Left renal cortex interstitium (tissue), 4 donors: ENCODE data around the gene PTAFR. TPM values are rescaled to one million over a fixed set of nuclear protein-coding genes. Genes with fewer than 3 reads are reported as not detected.

ENCODE experiments used
- DNase-seq, 4 donors: peaks; one replicate each; pipeline ENCODE4 v3.0.0-alpha.2; 2013; ENCODE audit warnings: low read depth in 4 of 4, low spot score in 2 of 4, missing footprints in 1 of 4
- polyA plus RNA-seq, 4 donors: library from polyadenylated mRNA; unstranded; fragments of 120-200 nt; gene quantifications; one replicate each; pipeline ENCODE4 v1.2.1, GENCODE V29; 2013; ENCODE audit not compliant: insufficient read length in 4 of 4

PTAFR gene
- polyA plus RNA-seq, 4 donors, result 2.0 to 2.9 (median 2.4) TPM

DNA sequence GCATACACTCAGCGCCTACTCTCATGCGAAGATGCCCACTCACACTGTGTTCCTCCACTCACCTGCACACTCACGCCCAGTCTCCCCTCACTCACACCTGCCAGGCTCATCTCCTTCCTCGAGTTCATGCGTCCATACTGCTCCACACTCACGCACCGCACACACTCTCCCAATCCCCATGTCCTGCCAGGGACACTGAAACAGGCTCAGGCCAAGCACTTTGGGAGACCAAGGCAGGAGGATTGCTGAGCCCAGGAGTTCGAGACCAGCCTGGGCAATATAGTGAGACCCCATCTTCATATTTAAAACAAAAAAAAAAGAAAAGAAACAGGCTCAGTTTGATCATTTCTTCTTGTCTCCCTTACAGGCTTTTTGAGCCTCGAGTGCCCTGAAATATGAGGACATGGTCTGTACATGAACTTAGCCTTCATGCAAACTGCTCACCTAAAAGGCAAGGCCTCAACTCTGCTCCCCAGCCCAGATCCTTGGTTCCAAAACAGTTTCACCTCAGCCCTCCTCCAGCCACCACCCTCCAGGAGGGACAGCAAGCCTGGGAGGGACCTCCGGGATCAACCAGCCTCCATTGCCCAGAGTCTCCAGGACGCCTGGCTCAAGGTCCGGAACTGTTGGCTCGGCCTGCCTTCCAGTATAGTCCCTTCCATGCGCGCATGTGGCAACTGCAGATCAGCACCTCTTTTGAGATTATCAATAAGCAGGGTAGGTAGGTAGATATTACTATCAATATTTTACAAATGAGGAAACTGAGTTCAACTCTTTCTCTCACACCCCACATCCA, 2.4 kb upstream of the PTAFR start:
- no peak for DNase-seq

DNA sequence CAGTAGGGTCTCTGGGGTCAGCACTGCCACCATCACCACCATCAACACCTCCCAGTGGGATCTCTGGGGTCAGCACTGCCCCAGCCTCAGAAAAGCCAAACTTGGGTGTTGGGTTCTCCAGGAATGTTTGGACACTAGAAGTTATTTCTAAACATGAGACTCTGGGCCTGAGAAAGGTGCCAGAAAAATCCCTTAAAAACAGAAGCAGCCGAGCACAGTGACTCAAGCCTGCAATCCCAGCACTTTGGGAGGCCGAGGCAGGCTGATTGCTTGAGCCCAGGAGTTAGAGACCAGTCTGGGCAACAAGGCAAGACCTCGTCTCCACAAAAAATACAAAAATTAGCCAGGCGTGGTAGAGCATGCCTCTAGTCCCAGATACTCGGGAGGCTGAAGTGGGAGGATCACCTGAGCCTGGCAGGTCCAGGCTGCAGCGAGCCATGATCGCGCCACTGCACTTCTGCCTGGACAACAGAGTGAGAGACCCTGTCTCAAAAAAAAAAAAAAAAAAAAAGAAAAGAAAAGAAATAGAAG, 470 bp downstream of the PTAFR start:
- DNase-seq, result no peak

DNA sequence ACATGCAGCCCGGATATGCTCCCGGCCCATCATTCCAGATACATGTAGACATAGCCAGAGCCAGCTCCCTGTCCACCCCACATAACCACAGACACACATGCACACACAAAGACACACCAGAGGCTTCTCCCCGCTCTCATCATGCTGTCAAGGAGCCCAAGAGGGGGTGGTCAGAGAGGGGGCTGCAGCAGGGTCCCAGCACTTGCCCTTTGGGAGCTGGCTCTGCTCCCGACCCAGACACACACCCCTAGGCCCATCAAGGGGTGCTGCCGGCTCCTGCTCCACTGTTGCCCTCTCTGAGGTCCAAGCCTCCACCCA, 2.6 kb downstream of the PTAFR start:
- DNase-seq, result no peak

GRCh38 chr1:28173151-28173979, 3.1 kb downstream of the PTAFR start:
- no peak for DNase-seq

DNA sequence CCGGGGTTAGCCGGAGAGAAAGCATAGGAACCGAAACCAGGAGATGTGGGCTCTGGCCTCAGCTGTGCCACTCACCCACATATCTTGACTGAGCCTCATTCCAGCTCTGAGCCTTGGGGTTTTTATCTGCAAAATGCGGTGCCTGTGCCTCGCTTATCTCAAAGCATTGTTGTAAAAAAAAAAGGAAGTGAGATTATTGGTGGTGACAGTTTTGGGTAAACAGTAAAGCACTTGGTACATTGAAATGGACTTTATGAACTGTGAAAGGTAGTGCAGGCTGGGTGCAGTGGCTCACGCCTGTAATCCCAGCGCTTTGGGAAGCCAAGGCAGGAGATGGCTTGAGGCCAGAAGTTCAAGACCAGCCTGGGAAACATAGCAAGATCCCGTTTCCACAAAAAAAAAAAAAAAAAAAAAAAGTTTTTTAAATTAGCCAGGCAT, 3.8 kb downstream of the PTAFR start:
- DNase-seq, result no peak

- no peak for DNase-seq
Observed at GRCh38 chr1:28171246-28171645, 5.2 kb downstream of the PTAFR start.

GRCh38 chr1:28170001-28170596, 6.4 kb downstream of the PTAFR start:
- no peak for DNase-seq

DNA sequence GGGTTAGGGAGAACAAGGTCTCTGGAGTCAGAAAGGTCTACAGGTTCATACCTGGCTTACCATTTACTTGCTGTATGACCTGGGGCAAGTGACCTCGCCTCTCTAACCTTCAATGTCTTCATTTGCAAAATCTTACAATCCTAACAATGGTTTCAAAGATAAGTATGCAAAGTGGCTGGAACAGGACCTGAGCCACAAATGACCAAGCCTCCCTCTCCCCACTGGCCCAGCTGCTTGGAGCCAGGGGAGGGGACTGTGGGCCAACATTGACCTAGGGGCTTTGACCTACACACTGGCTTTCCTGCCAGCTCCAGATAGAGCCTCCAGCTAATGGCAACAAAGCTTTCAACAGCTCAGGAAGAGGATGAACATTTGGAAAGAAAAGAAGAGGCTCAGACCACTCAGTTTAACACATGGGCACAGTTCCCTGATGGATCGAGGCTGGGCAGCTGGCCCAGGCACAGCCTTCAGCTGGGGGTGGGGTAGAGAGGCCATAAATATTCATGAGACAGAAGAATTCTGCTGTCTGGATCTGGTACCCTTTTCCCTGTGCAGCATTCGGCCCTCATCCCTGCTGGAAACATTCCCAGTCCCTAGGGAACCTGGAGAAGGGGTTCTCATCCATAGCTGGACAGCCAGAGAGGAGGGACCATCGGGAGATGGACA, 12.9 kb downstream of the PTAFR start:
- DNase-seq, result no peak

GRCh38 chr1:28162151-28162550, 14.3 kb downstream of the PTAFR start:
- no peak for DNase-seq

- no peak for DNase-seq
Observed at GRCh38 chr1:28161751-28162150, 14.7 kb downstream of the PTAFR start.

GRCh38 chr1:28160782-28161266, 15.7 kb downstream of the PTAFR start:
- no peak for DNase-seq

- DNase-seq, result no peak
Observed at GRCh38 chr1:28159680-28160079, 16.8 kb downstream of the PTAFR start.

GRCh38 chr1:28159243-28159642, 17.2 kb downstream of the PTAFR start:
- no peak for DNase-seq

GRCh38 chr1:28157894-28158293, 18.6 kb downstream of the PTAFR start:
- no peak for DNase-seq

- no peak for DNase-seq
Observed at GRCh38 chr1:28156821-28157220, 19.7 kb downstream of the PTAFR start.

- no peak for DNase-seq
Observed at GRCh38 chr1:28155628-28156027, 20.9 kb downstream of the PTAFR start.

DNA sequence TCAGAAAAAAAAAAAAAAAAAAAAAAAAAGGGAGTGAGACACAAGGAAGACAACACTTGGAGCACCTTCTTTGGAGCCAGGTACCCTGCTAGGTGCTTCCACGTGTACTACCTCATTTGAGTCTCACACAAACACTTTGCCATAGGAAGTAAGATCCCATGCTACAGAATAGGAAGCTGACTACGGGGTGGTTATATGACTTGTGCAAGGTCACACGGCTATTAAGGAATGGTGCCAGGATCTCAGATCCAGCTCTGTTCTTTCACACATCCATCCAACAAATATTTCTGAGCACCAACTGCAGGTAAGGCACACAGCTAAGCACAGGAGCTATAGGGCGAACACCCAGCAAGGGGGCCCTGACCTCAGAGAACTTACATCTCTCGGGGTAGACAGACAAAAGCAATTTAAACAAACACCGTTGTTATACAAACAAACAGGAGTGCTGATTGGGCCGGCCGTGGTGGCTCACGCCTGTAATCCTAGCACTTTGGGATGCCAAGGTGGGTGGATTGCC, 22.4 kb downstream of the PTAFR start:
- DNase-seq, result no peak

DNA sequence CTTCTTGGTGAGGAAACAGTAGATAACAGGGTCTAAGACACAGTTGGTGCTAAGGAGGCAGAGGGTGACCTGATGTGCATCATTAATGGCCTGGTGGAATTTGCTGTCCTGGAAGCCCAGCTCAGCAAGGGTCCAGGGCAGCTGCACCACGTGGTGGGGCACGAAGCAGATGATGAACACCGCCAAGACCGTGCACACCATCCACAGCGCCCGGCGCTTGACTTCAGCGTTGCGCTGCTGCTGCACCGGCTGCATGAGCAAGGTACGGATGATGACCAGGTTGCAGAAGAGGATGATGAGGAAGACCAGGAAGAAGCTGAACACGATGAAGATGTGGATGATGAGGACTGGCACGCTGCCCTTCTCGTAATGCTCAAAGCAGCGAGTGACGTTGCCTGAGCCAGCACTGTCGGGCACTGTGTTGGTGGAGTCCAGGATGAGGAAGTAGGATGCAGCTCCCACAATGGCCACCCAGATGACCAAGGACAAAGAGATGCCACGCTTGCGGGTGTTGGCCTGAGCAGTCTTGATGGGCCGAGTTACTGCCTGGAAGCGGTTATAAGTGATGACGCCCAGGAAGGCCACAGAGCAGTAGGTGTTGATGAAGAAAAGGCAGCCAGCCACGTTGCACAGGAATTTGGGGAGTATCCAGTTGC, 26.2 kb downstream of the PTAFR start:
- no peak for DNase-seq

GRCh38 chr1:28148880-28149195, 27.7 kb downstream of the PTAFR start:
- DNase-seq, result no peak
